Inflammatory macrophage treated with lipopolysaccharide for 4 hours (primary cell): ENCODE data around the gene DMAC1.

Source experiments
- DNase-seq: peaks from one replicate; pipeline ENCODE4 v3.0.0-alpha.2; 2020

The DMAC1 gene

GRCh38 chr9:7799234-7799943 lies at the start of gene DMAC1:
Gene DMAC1, minus strand, starts transcription at chr9:7799778. Its CDS starts 44 bp downstream, at chr9:7799734.
- peak; percentile 71 for DNase-seq

GRCh38 chr9:7849362-7849761 lies 49.8 kb upstream of the DMAC1 start:
- no peak for DNase-seq

- DNase-seq: no peak
Observed at GRCh38 chr9:7848498-7848897, 48.9 kb upstream of the DMAC1 start.

- peak; percentile 35 for DNase-seq
Observed at GRCh38 chr9:7844242-7844641, 44.7 kb upstream of the DMAC1 start.

- no peak for DNase-seq
Observed at GRCh38 chr9:7841831-7842230, 42.3 kb upstream of the DMAC1 start.

GRCh38 chr9:7834531-7834930 lies 35.0 kb upstream of the DMAC1 start:
- DNase-seq: no peak

GRCh38 chr9:7828334-7828733 lies 28.8 kb upstream of the DMAC1 start:
- DNase-seq: peak; percentile 40

GRCh38 chr9:7827792-7828191 lies 28.2 kb upstream of the DMAC1 start:
- no peak for DNase-seq

GRCh38 chr9:7827056-7827455 lies 27.5 kb upstream of the DMAC1 start:
- no peak for DNase-seq

- DNase-seq: no peak
Observed at GRCh38 chr9:7823651-7824050, 24.1 kb upstream of the DMAC1 start.

GRCh38 chr9:7819984-7820383 lies 20.4 kb upstream of the DMAC1 start:
- DNase-seq: no peak

GRCh38 chr9:7816021-7816420 lies 16.4 kb upstream of the DMAC1 start:
- no peak for DNase-seq

GRCh38 chr9:7813030-7813429 lies 13.5 kb upstream of the DMAC1 start:
- no peak for DNase-seq

GRCh38 chr9:7811677-7812076 lies 12.1 kb upstream of the DMAC1 start:
- DNase-seq: no peak

GRCh38 chr9:7802666-7803065 lies 3.1 kb upstream of the DMAC1 start:
- DNase-seq: peak; percentile 9

- DNase-seq: no peak
Observed at GRCh38 chr9:7799944-7800285, 337 bp upstream of the DMAC1 start.

- DNase-seq: no peak
Observed at GRCh38 chr9:7794196-7794595, 5.4 kb downstream of the DMAC1 start.

- DNase-seq: no peak
Observed at GRCh38 chr9:7791394-7791793, 8.2 kb downstream of the DMAC1 start.

- DNase-seq: no peak
Observed at GRCh38 chr9:7790819-7791182, 8.8 kb downstream of the DMAC1 start.

- no peak for DNase-seq
Observed at GRCh38 chr9:7790022-7790818, 9.4 kb downstream of the DMAC1 start.

GRCh38 chr9:7788772-7789171 lies 10.8 kb downstream of the DMAC1 start:
- DNase-seq: no peak

GRCh38 chr9:7785813-7786212 lies 13.8 kb downstream of the DMAC1 start:
- no peak for DNase-seq

- DNase-seq: no peak
Observed at GRCh38 chr9:7784472-7784871, 15.1 kb downstream of the DMAC1 start.

- DNase-seq: no peak
Observed at GRCh38 chr9:7783635-7784063, 15.9 kb downstream of the DMAC1 start.
